Umbilical cord (tissue), 2 donors: ENCODE results near the gene NXF2. TPM values are rescaled to one million over a fixed set of nuclear protein-coding genes. Genes with fewer than 3 reads are reported as not detected.
"Not testable (repeated sequence)": the region's sequence is repeated elsewhere in the genome, so short reads cannot be mapped to it uniquely, and the experiment has no call there.

Experiments
- DNase-seq: peaks from one replicate; pipeline ENCODE4 v3.0.0-alpha.2; 2015; ENCODE audit warnings: low spot score
- total RNA-seq: library from RNA; depleted of rRNA; stranded (reverse); fragments of >200 nt; gene quantifications from one replicate; pipeline ENCODE4 v1.2.3, GENCODE V29; 2014; ENCODE audit warnings: low replicate concordance; ENCODE audit not compliant: insufficient read depth

Gene NXF2, protein sequence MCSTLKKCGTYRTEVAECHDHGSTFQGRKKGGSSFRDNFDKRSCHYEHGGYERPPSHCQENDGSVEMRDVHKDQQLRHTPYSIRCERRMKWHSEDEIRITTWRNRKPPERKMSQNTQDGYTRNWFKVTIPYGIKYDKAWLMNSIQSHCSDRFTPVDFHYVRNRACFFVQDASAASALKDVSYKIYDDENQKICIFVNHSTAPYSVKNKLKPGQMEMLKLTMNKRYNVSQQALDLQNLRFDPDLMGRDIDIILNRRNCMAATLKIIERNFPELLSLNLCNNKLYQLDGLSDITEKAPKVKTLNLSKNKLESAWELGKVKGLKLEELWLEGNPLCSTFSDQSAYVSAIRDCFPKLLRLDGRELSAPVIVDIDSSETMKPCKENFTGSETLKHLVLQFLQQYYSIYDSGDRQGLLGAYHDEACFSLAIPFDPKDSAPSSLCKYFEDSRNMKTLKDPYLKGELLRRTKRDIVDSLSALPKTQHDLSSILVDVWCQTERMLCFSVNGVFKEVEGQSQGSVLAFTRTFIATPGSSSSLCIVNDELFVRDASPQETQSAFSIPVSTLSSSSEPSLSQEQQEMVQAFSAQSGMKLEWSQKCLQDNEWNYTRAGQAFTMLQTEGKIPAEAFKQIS
- total RNA-seq: not detected

DNA sequence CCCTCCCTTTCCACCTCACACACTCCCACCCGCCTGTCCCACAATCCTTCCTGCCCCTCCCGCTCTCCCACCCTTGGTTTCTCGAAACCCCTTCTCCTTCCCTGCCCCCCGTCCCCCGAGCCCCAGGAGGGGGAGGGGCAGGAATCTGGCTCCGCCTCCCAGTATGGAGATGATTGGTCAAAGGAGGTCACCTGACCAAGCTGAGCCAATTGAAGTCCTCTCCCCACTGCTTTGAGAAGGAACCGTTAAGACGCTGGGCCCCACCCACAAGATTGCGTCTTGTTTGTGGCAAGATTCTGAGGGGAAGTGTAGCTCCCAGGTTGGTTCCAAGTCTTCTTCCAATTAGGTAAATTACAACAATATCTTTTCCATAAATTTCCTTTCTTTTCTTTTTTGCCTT lies at the start of gene NXF2:
Gene NXF2 (plus strand): TSS at position 275 of the 400 bp plus-strand sequence. CDS start 59,912 bp downstream, outside the sequence.
- DNase-seq: not testable (repeated sequence)

DNA sequence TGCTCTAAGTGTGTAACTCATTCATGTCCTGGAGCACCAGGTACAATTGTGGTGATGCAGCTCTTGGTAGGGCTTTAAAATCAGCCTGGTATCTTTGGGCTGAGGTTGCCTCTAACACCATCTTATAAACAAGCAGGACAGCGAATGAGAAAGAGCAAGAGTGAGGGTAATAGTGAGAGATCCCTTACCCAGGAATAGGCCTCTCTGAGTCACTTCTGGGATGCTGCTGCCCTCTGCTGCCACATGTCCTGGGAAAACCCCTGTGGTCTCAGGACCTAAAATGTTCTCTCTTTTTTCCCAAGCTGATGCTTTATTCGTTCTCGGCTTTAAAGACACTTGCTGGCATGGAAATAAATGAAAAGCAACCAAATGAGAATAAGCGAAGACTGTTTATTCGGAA lies 39.0 kb upstream of the NXF2 start:
- DNase-seq: not testable (repeated sequence)

DNA sequence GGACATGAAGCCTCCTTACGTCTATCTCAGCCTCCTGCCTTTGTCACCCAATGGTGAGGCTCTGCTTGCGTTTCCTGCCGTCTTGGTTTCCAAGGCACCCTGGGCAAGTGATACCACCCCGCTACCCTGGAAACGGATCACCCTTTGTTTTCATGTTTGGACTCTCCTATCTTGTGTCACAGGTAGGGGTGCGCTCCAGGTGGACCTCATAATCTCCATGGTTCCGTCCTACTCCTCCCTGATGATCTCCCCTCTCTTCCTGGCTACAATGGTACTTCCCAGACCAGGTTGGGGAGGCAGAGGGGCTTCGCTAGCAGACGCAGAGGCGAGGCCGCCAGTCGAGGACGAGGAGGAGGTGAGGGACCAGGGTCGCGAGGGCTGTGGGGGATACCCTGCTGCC lies 32.0 kb upstream of the NXF2 start, which contains the start of gene TCP11X1:
Gene TCP11X1 (plus strand): TSS at position 316 of the 400 bp plus-strand sequence.
- DNase-seq: not testable (repeated sequence)

DNA sequence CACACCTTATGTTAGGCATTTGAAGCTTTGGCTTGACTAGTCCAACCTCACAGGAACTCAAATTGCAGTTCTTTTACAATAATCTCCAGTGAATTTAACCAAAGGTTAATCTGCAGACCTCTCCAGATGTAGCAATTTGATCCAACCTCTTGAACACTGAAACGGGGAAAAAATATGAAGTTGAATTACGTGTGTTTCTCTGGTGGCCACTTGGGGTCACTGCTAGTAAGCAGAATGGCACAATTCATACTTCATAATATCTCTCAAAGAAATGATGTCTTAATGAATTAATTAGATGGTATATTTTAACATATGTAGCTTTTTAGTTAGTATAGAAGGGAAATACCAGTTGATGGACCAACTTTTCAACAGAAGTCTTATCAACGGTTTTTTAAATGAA lies 30.5 kb upstream of the NXF2 start:
- not testable (repeated sequence) for DNase-seq

DNA sequence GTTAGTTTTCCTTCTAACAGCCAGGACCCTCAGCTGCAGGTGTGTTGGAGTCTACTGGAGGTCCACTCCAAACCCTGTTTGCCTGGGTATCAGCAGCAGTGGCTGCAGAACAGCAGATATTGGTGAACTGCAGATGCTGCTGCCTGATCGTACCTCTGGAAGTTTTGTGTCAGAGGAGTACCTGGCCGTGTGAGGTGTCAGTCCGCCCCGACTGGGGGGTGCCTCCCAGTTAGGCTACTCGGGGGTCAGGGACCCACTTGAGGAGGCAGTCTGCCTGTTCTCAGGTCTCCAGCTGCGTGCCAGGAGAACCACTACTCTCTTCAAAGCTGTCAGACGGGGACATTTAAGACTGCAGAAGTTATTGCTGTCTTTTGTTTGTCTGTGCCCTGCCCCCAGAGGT lies 11.3 kb upstream of the NXF2 start:
- not testable (repeated sequence) for DNase-seq

DNA sequence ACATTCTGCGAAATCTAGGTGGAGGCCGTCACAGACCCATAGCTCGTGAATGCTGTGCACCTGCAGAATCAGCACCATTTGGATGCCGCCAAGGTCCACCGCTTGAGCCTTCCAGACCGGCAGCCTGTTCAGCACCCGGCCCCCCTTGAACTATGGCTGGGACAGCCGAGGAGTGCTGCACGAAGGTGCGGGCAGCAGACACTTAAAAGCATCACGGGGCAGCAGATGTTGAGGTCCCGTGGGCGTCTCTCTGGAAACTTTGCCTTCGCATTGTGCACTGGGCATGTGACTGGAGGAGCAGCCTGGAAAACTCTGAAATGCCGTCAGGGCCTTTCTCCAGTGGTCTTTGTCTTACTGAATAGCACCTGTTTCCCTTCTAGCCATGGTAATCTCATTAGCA lies 6.7 kb upstream of the NXF2 start:
- not testable (repeated sequence) for DNase-seq

DNA sequence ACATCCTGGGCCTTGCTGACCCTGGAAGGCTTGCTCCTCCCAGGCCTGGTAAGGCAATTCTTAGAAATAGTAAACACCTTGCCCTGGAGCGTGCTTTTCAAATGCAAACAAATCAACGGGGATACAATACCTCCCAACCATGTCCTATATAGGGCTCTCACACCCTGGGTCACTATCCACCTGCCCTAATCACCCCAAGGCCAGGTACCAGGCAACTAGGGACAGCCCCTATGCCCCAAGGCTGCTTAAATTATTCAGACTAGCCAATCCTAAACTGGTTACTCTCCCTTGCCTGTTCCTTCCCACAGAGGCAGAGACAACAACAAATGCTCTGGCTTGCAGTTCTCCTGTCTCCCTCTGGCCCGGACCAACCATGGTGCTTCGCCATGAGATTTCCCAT lies 25.3 kb downstream of the NXF2 start:
- not testable (repeated sequence) for DNase-seq

DNA sequence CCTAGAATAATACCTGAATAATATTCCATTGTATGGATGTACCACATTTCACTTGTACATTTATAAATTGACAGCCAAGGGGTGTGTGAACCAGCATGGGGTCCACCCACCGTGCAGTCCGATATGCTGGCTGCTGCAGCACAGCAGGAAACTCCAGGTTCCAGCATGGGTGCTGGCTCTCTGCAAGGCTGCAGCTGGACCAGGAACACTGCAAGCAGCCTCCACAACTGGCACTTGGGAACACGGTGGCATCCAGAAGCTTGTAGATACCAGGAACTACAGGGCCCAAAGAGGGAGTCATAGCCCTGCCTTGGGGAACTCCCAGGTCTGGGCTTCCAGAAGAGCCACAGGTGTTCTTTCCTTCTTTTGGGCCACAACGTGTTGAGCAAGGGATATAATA lies 91.2 kb downstream of the NXF2 start:
- no peak for DNase-seq

DNA sequence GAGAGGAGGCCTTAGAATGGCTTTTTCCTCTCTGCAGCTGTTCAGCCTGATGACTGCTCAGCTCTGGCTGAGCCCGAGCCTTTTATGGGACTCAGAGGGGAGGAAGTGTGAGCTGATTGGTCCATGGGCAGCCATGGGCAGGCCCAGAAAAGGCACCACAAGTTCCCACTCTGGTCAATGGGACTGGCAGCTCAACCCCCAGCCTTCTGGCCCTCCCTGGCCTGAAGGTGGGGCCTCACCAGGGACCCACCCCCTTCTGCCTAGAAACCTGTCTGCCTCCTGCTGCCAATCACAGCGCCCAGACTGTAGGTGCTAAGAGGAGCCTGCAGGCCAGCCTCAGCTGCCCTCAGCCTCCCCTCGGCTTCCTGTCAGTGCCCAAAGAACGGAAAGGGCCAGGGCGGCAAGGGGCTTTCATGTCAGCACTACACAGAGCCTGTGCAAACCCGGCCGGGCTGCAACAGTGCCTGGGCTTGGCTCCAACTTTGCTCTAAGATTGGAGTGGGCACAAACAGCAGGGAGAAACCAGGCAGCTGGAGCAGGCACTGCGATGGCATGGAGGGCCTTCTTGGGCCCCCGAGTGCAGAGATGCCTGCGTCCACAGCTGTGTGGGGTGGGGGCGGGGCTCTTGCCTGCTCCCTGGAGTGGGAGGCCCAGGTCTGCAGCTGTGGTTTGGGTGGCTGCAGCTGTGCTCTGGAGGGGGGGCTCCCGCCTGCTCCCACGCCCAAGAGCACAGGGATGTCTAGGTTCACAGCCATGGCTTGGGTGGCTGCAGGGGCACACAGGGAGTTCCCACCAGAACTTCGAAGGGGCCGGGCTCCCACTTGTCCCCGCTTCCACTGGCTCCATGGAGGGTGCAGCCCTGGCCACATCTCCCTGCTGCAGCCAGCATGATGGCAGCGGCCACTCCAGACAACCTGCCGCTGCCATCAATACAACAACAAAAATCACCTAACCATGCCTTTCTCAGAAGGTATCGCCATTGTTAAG lies 92.6 kb downstream of the NXF2 start:
- no peak for DNase-seq

DNA sequence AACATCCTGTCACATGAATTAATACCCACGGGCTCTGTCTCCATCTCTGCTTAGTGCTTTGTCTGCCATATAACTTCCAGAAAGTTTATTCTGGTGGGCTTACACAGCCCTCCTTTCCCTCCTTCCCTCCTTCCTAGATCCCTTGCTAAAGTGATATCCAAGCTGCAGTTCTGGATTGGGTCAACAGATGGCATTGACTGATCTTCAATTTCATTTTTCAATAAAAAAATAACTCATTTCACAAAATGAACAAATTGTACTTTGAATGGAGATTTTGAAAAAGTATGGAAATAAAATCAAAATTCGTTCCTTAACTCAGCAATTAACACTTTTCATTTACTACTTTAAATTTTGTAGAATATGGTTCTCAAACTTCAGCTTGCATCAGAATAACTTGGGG lies 94.9 kb downstream of the NXF2 start:
- no peak for DNase-seq

DNA sequence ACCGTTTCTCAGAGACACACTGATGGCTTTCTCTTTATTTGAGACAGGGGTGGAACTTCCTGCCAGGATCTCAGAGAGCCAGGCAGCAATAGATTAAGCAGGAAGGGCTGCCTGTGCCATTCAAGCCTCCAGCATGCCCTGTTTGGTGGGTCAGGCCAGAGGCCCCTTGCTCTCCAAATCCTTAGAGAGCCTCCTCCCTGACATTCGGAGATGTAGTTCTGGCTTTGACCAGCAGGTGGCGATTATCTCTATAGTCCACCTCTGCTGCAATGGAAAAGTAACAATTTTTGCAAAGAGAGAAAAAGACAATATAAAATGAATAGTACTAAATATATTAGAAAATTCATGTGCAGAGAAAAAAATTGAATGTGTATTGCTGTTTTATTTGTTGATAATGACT lies 98.9 kb downstream of the NXF2 start:
- peak; percentile 38 for DNase-seq

Other genes with a start within 250 kb of the NXF2 start
- not detected for gene TCEAL2, start 121.5 kb upstream of the NXF2 start, total RNA-seq
- gene TCEAL6, start 104.7 kb upstream of the NXF2 start, total RNA-seq: not detected
- gene BEX5, start 91.2 kb upstream of the NXF2 start, total RNA-seq: not detected
- not detected for gene TCP11X1, start 31.9 kb upstream of the NXF2 start, total RNA-seq
- not detected for gene NXF2B, start 192.8 kb downstream of the NXF2 start, total RNA-seq
- not detected for gene TCP11X2, start 224.6 kb downstream of the NXF2 start, total RNA-seq